GM21367 (cell line): ENCODE measurements around the gene HS3ST4.
"Not testable (repeated sequence)": the region's sequence is repeated elsewhere in the genome, so short reads cannot be mapped to it uniquely, and the experiment has no call there.

Experiments
- ATAC-seq: cut with Tn5 transposase; IDR thresholded peaks from one replicate; pipeline ENCODE4 v1.9.1; 2021; ENCODE audit not compliant: unreplicated experiment

Gene HS3ST4

GRCh38 chr16:26078716-26079355 lies 387.1 kb downstream of the HS3ST4 start:
- no peak for ATAC-seq

GRCh38 chr16:26087091-26087490 lies 395.3 kb downstream of the HS3ST4 start:
- ATAC-seq: no peak

- no peak for ATAC-seq
Measured at GRCh38 chr16:26091511-26091910, 399.8 kb downstream of the HS3ST4 start.

- ATAC-seq: not testable (repeated sequence)
Measured at GRCh38 chr16:26098206-26098605, 406.4 kb downstream of the HS3ST4 start.

GRCh38 chr16:26102369-26102768 lies 410.6 kb downstream of the HS3ST4 start:
- ATAC-seq: no peak

GRCh38 chr16:26108836-26109505 lies 417.2 kb downstream of the HS3ST4 start:
- no peak for ATAC-seq

- no peak for ATAC-seq
Measured at GRCh38 chr16:26111900-26112299, 420.1 kb downstream of the HS3ST4 start.

- ATAC-seq: no peak
Measured at GRCh38 chr16:26118575-26118974, 426.8 kb downstream of the HS3ST4 start.

GRCh38 chr16:26120729-26121128 lies 429.0 kb downstream of the HS3ST4 start:
- no peak for ATAC-seq

- ATAC-seq: no peak
Measured at GRCh38 chr16:26128296-26128695, 436.5 kb downstream of the HS3ST4 start.

- ATAC-seq: no peak
Measured at GRCh38 chr16:26129997-26130396, 438.2 kb downstream of the HS3ST4 start.

- no peak for ATAC-seq
Measured at GRCh38 chr16:26133416-26134093, 441.8 kb downstream of the HS3ST4 start.

GRCh38 chr16:26134588-26134987 lies 442.8 kb downstream of the HS3ST4 start:
- ATAC-seq: no peak

- no peak for ATAC-seq
Measured at GRCh38 chr16:26137956-26138355, 446.2 kb downstream of the HS3ST4 start.

- ATAC-seq: no peak
Measured at GRCh38 chr16:26139091-26139490, 447.3 kb downstream of the HS3ST4 start.

GRCh38 chr16:26139884-26140283 lies 448.1 kb downstream of the HS3ST4 start:
- no peak for ATAC-seq

GRCh38 chr16:26149364-26150190 lies 457.8 kb downstream of the HS3ST4 start:
- no peak for ATAC-seq

- ATAC-seq: no peak
Measured at GRCh38 chr16:26155221-26155620, 463.5 kb downstream of the HS3ST4 start.

GRCh38 chr16:26157319-26157718 lies 465.6 kb downstream of the HS3ST4 start:
- ATAC-seq: no peak

GRCh38 chr16:26158142-26158759 lies 466.5 kb downstream of the HS3ST4 start:
- no peak for ATAC-seq
